K562 (cell line): ENCODE data around the gene LRRC27. TPM values are rescaled to one million over a fixed set of nuclear protein-coding genes. Genes with fewer than 3 reads are reported as not detected.

Experiments
- ATAC-seq: fragments of 200-7000 bp; cut with Tn5 transposase; 3 replicates; pipeline ENCODE4 v1.9.1; 2020; ENCODE audit warnings: moderate library complexity
- BruUV-seq: library from RNA; stranded (reverse); fragments of 400-500 nt; replicated peaks from 2 replicates; lab custom pipeline; 2021; lab: Mats Ljungman, UMichigan
- CTCF ChIA-PET: fragments of 300-600 bp; formaldehyde crosslinking; extraction: SDS; loops from one replicate; lab custom pipeline; 2021; ENCODE audit warnings: low intra/inter-chr PET ratio; lab: Yijun Ruan, JAX
- POLR2A ChIA-PET: fragments of 300-600, 350-650 bp; sonication (Branson Sonifier 250); formaldehyde crosslinking; extraction: SDS; loops from one replicate; lab custom pipeline; 2021; ENCODE audit warnings: antibody characterized with exemption, inconsistent platforms; lab: Yijun Ruan, JAX
- DNase-seq, 4 experiments: peaks; one replicate each; pipeline versions ENCODE4 v3.0.0 to v3.0.0-alpha.2; 2011 to 2018; ENCODE audit warnings: low spot score in 3 of 4, mixed read lengths in 3 of 4; ENCODE audit errors: extremely low read depth in 1 of 4
- FAIRE-seq: peaks from 2 replicates; lab custom pipeline; 2011; peaks lifted over from hg19 to GRCh38; lab: Jason Lieb, UNC
- H2AFZ ChIP-seq: 2 replicates; pipeline ENCODE4 v1.6.0; 2011; ENCODE audit warnings: low read depth, low read length, control low read depth, inconsistent platforms
- H3K27ac ChIP-seq: fragments of 200-600 bp; 3 replicates; pipeline ENCODE4 v1.8.0; 2011; ENCODE audit warnings: low read depth, mild to moderate bottlenecking, control low read depth, inconsistent platforms, low read length, moderate library complexity, mixed read lengths; ENCODE audit errors: extremely low read depth
- H3K27me3 ChIP-seq, 2 experiments: fragments of 300-600 bp in 1 of 2; 2 replicates in 1 of 2; 3 replicates in 1 of 2; pipeline versions ENCODE4 v1.6.0 to v1.8.0; 2011; ENCODE audit warnings: inconsistent platforms in 2 of 2, low read length in 2 of 2, mild to moderate bottlenecking in 1 of 2, mixed read lengths in 1 of 2, moderate library complexity in 1 of 2; ENCODE audit not compliant: control insufficient read depth in 2 of 2, insufficient read depth in 2 of 2
- H3K36me3 ChIP-seq: fragments of 300-600 bp; 3 replicates; pipeline ENCODE4 v1.8.0; 2011; ENCODE audit warnings: mild to moderate bottlenecking, low read length, inconsistent platforms; ENCODE audit not compliant: control insufficient read depth, insufficient read depth
- H3K4me1 ChIP-seq, 2 experiments: fragments of 200-600 bp in 1 of 2; replicated peaks in 1 of 2; 2 replicates in 1 of 2; 3 replicates in 1 of 2; pipeline versions ENCODE4 v1.5.1 to v1.8.0; 2011; ENCODE audit warnings: inconsistent platforms in 2 of 2, low read length in 2 of 2, mild to moderate bottlenecking in 1 of 2, mixed read lengths in 1 of 2, moderate library complexity in 1 of 2; ENCODE audit not compliant: control insufficient read depth in 2 of 2, insufficient read depth in 2 of 2
- H3K4me2 ChIP-seq: 2 replicates; pipeline ENCODE4 v1.6.1; 2011; ENCODE audit warnings: low read length, control low read depth, inconsistent platforms, mixed read lengths; ENCODE audit not compliant: insufficient read depth
- H3K4me3 ChIP-seq: fragments of 200-600 bp; sonication (generic), shearing (Covaris generic); 2 replicates; pipeline ENCODE4 v1.5.1; 2016; ENCODE audit warnings: control low read depth, inconsistent platforms
- H3K79me2 ChIP-seq: fragments of 200-600 bp; 3 replicates; pipeline ENCODE4 v1.8.0; 2011; ENCODE audit warnings: low read length, inconsistent platforms; ENCODE audit not compliant: control insufficient read depth, insufficient read depth
- H3K9ac ChIP-seq, 2 experiments: 2 replicates each; pipeline versions ENCODE4 v1.6.0 to v1.6.1; 2011; ENCODE audit warnings: low read depth in 2 of 2, low read length in 2 of 2, control low read depth in 1 of 2, inconsistent platforms in 1 of 2, mild to moderate bottlenecking in 1 of 2, mixed read lengths in 1 of 2; ENCODE audit not compliant: insufficient read depth in 1 of 2
- H3K9me1 ChIP-seq: one replicate; pipeline ENCODE4 v1.6.0; 2011; ENCODE audit warnings: inconsistent platforms, mild to moderate bottlenecking, low read length, moderate library complexity; ENCODE audit not compliant: control insufficient read depth, insufficient read depth
- H3K9me3 ChIP-seq: replicated peaks from 2 replicates; pipeline ENCODE4 v1.5.1; 2011; ENCODE audit warnings: low read depth, low read length, inconsistent platforms; ENCODE audit not compliant: control insufficient read depth, insufficient read depth
- H4K20me1 ChIP-seq: replicated peaks from 2 replicates; pipeline ENCODE4 v1.6.1; 2011; ENCODE audit warnings: low read length, inconsistent platforms, mixed read lengths; ENCODE audit not compliant: control insufficient read depth, insufficient read depth
- CREB1 ChIP-seq, 2 experiments: sonication (generic) in 1 of 2; formaldehyde crosslinking in 1 of 2; IDR thresholded peaks; 2 replicates each; pipeline versions ENCODE4 v1.6.1 to v1.8.0; 2012 to 2022; ENCODE audit warnings: inconsistent platforms in 1 of 2, mild to moderate bottlenecking in 1 of 2, missing genetic modification reagents in 1 of 2, moderate library complexity in 1 of 2
- KAT8 ChIP-seq: fragments of 450-650 bp; IDR thresholded peaks from 2 replicates; pipeline ENCODE4 v1.6.1; 2016; ENCODE audit warnings: low read depth, mild to moderate bottlenecking
- NFYB ChIP-seq: IDR thresholded peaks from 2 replicates; pipeline ENCODE4 v1.6.1; 2011; ENCODE audit warnings: mild to moderate bottlenecking, moderate library complexity; ENCODE audit not compliant: insufficient read length; ENCODE audit errors: extremely low read depth
- RBBP5 ChIP-seq: fragments of 200-600 bp; sonication (generic); IDR thresholded peaks from 2 replicates; pipeline ENCODE4 v1.6.1; 2012; ENCODE audit warnings: borderline replicate concordance, mild to moderate bottlenecking, low read length, control low read depth, inconsistent platforms; ENCODE audit not compliant: insufficient read depth, poor library complexity, severe bottlenecking
- RBFOX2 ChIP-seq: fragments of 200-400 bp; formaldehyde crosslinking; IDR thresholded peaks from 2 replicates; pipeline ENCODE4 v1.6.1; 2017; ENCODE audit warnings: low read depth, mild to moderate bottlenecking, low read length, moderate library complexity
- TAF7 ChIP-seq: fragments of 450-650 bp; IDR thresholded peaks from 2 replicates; pipeline ENCODE4 v1.6.1; 2016; ENCODE audit warnings: missing genetic modification characterization, missing compliant biosample characterization
- TGIF2 ChIP-seq: sonication (generic); formaldehyde crosslinking; IDR thresholded peaks from 2 replicates; pipeline ENCODE4 v1.8.1; 2022; ENCODE audit warnings: mild to moderate bottlenecking, missing genetic modification reagents, moderate library complexity
- ZNF347 ChIP-seq: fragments of 450-650 bp; formaldehyde crosslinking; IDR thresholded peaks from 2 replicates; pipeline ENCODE4 v1.4.0; 2020; ENCODE audit warnings: low read depth, mild to moderate bottlenecking, moderate library complexity
- WGBS: fragments of 100-300 bp; shearing (Covaris generic); methylation state at CpG from one replicate; pipeline ENCODE4 v1.1.6; 2016; ENCODE audit warnings: low coverage, mixed read lengths; ENCODE audit not compliant: insufficient coverage; ENCODE audit errors: missing lambda C conversion rate; 5-methylcytosine and 5-hydroxymethylcytosine counted together
- in situ Hi-C: fragments of 300-500 bp; cut with MboI; formaldehyde crosslinking; loops from 4 replicates; pipeline ENCODE4 v1.15.0; 2018; ENCODE audit warnings: inconsistent platforms, mixed read lengths
- intact Hi-C: fragments of 100-400 bp; cut with micrococcal nuclease; formaldehyde crosslinking; loops from 2 replicates; pipeline ENCODE4 v1.14.2; 2022
- polyA plus RNA-seq, 8 experiments: library from polyadenylated mRNA; depleted of rRNA in 4 of 8; stranded (reverse) in 5 of 8; unstranded in 3 of 8; fragments of >200 nt; fragmentation: Nextera tagmentation in 2 of 8; fragmentation: Illumina TruSeq in 1 of 8; extraction: Ambion mirVana in 2 of 8; extraction: Trizol in 1 of 8; gene quantifications; 2 replicates each; pipeline versions ENCODE4 v1.2.1 to v1.2.3, GENCODE V29; 2011 to 2014; ENCODE audit warnings: inconsistent platforms in 1 of 8, missing spikeins in 1 of 8
- total RNA-seq, 7 experiments: library from RNA; depleted of rRNA in 6 of 7; stranded (reverse); fragments of >200 nt in 6 of 7; fragmentation: Illumina TruSeq in 2 of 7; extraction: Trizol in 2 of 7; gene quantifications; 2 replicates each; pipeline versions ENCODE4 v1.2.1 to v1.2.3, GENCODE V29; 2011 to 2021; ENCODE audit warnings: low replicate concordance in 1 of 7
- TF ChIP-seq, protein P1 (sequence below): fragments of 450-650 bp; IDR thresholded peaks from 2 replicates; pipeline ENCODE4 v1.6.1; 2017; ENCODE audit warnings: mild to moderate bottlenecking, moderate library complexity
- TF ChIP-seq, protein P2 (sequence below): fragments of 450-650 bp; formaldehyde crosslinking; IDR thresholded peaks from 2 replicates; pipeline ENCODE4 v1.4.0; 2022; ENCODE audit warnings: missing genetic modification characterization
- TF ChIP-seq, protein P3 (sequence below): sonication (generic); formaldehyde crosslinking; IDR thresholded peaks from 2 replicates; pipeline ENCODE4 v1.9.0; 2022; ENCODE audit warnings: mild to moderate bottlenecking, missing genetic modification reagents

The LRRC27 gene
- total and polyA plus RNA-seq, 9 of the 15 experiments (the other 6 are each of a cell fraction or from before 2014, with no cell fraction given): 0.10 to 2.7 (median 1.4) TPM

DNA sequence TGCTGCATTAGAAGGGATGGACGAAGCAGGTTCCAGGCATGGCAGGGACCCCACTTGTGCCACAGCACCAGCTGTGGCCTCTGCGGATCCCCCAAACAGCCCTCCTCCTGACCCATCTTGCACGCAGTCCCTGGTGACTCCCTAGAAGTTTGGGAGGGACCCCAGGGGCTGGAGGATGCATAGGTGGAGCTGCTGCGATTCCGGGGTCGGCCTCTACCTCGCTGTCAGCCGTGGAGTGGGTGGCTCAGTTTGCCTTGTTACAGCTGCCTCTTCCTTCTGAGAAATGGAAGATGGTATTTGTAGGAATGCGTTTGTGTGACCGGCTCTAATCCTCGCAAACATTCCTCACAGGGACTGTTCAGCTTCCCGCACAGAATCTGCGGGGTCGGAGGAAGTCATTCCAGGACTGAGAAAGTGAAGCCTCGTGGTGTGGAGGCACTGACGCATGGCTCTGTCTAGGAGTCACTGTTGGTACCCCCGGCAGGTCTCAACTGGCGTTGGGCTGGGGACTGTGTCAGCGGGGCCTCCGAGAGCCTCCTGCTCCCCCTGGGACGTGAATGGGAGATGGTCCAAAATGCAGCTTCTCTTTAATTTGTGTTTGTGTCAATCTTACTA lies 82.5 kb downstream of the LRRC27 start:
- H3K27ac ChIP-seq: no peak overlapping the region

GRCh38 chr10:132415255-132415654 lies 83.3 kb downstream of the LRRC27 start:
- intact Hi-C loops (no loop called here), in situ Hi-C loops (no loop called here)
- Histone ChIP-seq H4K20me1 (no peaks in the 10 kb centered on the region), H2AFZ (no peak overlapping the region), H3K4me1 (peaks cover 3 to 70% of the 10 kb centered on the region in 2 experiments; a peak in 4 of 5 replicates), H3K9me3 (no peaks in the 10 kb centered on the region), H3K27me3 (no peaks in the 10 kb centered on the region), H3K9me1 (no peaks in the 10 kb centered on the region), H3K79me2 (no peaks in the 10 kb centered on the region; the same call in 2 of the 3 replicates), H3K27ac (no peak overlapping the region), H3K9ac (no peak overlapping the region), H3K36me3 (no peaks in the 10 kb centered on the region; the same call in 2 of the 3 replicates), H3K4me3 (no peak overlapping the region), H3K4me2 (no peak overlapping the region)
- no TSS peak for BruUV-seq
- FAIRE-seq (no peak), ATAC-seq (no peak), DNase-seq (no peak)
- CTCF ChIA-PET: no interaction called here
- POLR2A ChIA-PET: no interaction called here
- 80% methylated on average over 1 of the region's 5 CpGs for WGBS
- TF ChIP-seq CREB1 (IDR thresholded peaks at IDR 0.05): no peak
- no peak for TF ChIP-seq CREB1 (CRISPR knock-in tag; IDR thresholded peaks at IDR 0.05)
- TF ChIP-seq, protein P1, sequence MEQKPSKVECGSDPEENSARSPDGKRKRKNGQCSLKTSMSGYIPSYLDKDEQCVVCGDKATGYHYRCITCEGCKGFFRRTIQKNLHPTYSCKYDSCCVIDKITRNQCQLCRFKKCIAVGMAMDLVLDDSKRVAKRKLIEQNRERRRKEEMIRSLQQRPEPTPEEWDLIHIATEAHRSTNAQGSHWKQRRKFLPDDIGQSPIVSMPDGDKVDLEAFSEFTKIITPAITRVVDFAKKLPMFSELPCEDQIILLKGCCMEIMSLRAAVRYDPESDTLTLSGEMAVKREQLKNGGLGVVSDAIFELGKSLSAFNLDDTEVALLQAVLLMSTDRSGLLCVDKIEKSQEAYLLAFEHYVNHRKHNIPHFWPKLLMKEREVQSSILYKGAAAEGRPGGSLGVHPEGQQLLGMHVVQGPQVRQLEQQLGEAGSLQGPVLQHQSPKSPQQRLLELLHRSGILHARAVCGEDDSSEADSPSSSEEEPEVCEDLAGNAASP: no peak
- TF ChIP-seq NFYB: no peak
- no peak for TF ChIP-seq TAF7 (tag)
- no peak for TF ChIP-seq ZNF347 (CRISPR knock-in tag)
- TF ChIP-seq, protein P2, sequence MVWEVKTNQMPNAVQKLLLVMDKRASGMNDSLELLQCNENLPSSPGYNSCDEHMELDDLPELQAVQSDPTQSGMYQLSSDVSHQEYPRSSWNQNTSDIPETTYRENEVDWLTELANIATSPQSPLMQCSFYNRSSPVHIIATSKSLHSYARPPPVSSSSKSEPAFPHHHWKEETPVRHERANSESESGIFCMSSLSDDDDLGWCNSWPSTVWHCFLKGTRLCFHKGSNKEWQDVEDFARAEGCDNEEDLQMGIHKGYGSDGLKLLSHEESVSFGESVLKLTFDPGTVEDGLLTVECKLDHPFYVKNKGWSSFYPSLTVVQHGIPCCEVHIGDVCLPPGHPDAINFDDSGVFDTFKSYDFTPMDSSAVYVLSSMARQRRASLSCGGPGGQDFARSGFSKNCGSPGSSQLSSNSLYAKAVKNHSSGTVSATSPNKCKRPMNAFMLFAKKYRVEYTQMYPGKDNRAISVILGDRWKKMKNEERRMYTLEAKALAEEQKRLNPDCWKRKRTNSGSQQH (CRISPR knock-in tag): 0 out of 2 replicates have a peak, but pooled peaks have one; percentile 30
- no peak for TF ChIP-seq TGIF2 (CRISPR knock-in tag)

More for the DNA sequence above, 82.5 kb downstream of the LRRC27 start:
- ATAC-seq (no peak), DNase-seq (no peak), FAIRE-seq (no peak)
- intact Hi-C loops (no loop called here), in situ Hi-C loops (no loop called here)
- ChIA-PET CTCF (no interaction called here), POLR2A (interaction anchor here (0.6 kb wide), 1 partner anchor 190 kb away, joined by 3 read pairs; no protein-coding TSS in a partner anchor)
- Histone ChIP-seq H3K4me3 (no peak overlapping the region), H3K79me2 (no peaks in the 10 kb centered on the region; the same call in 2 of the 3 replicates), H3K4me1 (peaks cover 3 to 63% of the 10 kb centered on the region in 2 experiments; a peak in 3 of 5 replicates), H3K36me3 (no peaks in the 10 kb centered on the region; the same call in 2 of the 3 replicates), H3K9ac (peak overlapping the region in 1 of 2 experiments; percentile 28; a peak in 1 of 4 replicates), H3K9me3 (no peaks in the 10 kb centered on the region), H3K27me3 (no peaks in the 10 kb centered on the region), H4K20me1 (no peaks in the 10 kb centered on the region), H3K9me1 (no peaks in the 10 kb centered on the region), H3K4me2 (no peak overlapping the region), H2AFZ (no peak overlapping the region)
- 68% methylated on average over 15 of the region's 21 CpGs for WGBS
- TF ChIP-seq, protein P3, sequence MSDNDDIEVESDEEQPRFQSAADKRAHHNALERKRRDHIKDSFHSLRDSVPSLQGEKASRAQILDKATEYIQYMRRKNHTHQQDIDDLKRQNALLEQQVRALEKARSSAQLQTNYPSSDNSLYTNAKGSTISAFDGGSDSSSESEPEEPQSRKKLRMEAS (CRISPR knock-in tag): no peak
- TF ChIP-seq RBBP5 (no peak), RBFOX2 (no peak), NFYB (no peak), KAT8 (no peak)
- BruUV-seq: no TSS peak
